ENCODE measurements around the gene FNDC10. TPM values are rescaled to one million over a fixed set of nuclear protein-coding genes. Genes with fewer than 3 reads are reported as not detected.
A peak's percentile ranks its signal among the peaks of the same experiment; 100 is the strongest.

Gene FNDC10
- total and polyA plus RNA-seq, 3 experiments from 2014 or later = 1.1 to 3.1 (median 2.9) TPM

- H3K36me3 ChIP-seq (ENCODE audit: insufficient read depth, low read length) = peaks cover 4% of the 10 kb centered on the region
- Mint-ChIP-seq H3K9me3 (peaks cover 0 to 4% (median 0%) of the 10 kb centered on the region in 5 donors), H3K4me3 (peak overlapping the region; percentile 78 to 92 (median 84)), H3K4me1 (peaks cover 21 to 37% (median 22%) of the 10 kb centered on the region in 3 donors), H3K27ac (peak overlapping the region; percentile 50 to 90 (median 84)), H3K36me3 (peaks cover 0 to 21% (median 0%) of the 10 kb centered on the region in 3 donors), H3K27me3 (no peaks in the 10 kb centered on the region)
- H3K9me3 ChIP-seq (ENCODE audit: low read length) = no peaks in the 10 kb centered on the region
- ChIA-PET POLR2A (interaction anchor here (0.6 to 4.0 kb wide), 8 partner anchors 10 to 1714 kb away, joined by 3 to 101 read pairs (median 6); partner anchors contain the start of genes AURKAIP1 and CDK11A), CTCF (interaction anchor here (2.6 to 3.6 kb wide), 3 partner anchors 13 to 38 kb away, joined by 6 to 29 read pairs (median 17); no protein-coding TSS in a partner anchor)
- no peaks in the 10 kb centered on the region for H3K27me3 ChIP-seq (ENCODE audit: insufficient read depth, low read length, poor library complexity, severe bottlenecking)
- H3K4me3 ChIP-seq (ENCODE audit: low read length) = peak overlapping the region; percentile 53
- peak overlapping the region; percentile 99 for H3K27ac ChIP-seq (ENCODE audit: low read depth, low read length)
- peaks cover 30% of the 10 kb centered on the region for H3K4me1 ChIP-seq (ENCODE audit: insufficient read depth, low read length)
- peak in 3 of 5 donors; percentile 46 to 51 (median 51) for DNase-seq
These were observed 16.3 kb upstream of the FNDC10 start for GRCh38 chr1:1616045-1616790.

GRCh38 chr1:1615256-1616044 is 15.5 kb upstream of the FNDC10 start, which contains the start of gene MIB2:
TSS of gene MIB2 (plus strand) at chr1:1615500. CDS start at chr1:1623453, 7,953 bp downstream.
- DNase-seq = peak; percentile 98 to 99 (median 99)
- CTCF ChIA-PET = interaction anchor here (1.0 to 3.0 kb wide), 3 partner anchors 14 to 429 kb away, joined by 3 to 29 read pairs (median 6); no protein-coding TSS in a partner anchor
- peaks cover 0 to 21% (median 0%) of the 10 kb centered on the region in 3 donors for H3K36me3 Mint-ChIP-seq
- peak within 1 kb of the TSS; percentile 97 to 100 (median 98) for H3K27ac Mint-ChIP-seq
- Histone ChIP-seq H3K36me3 (ENCODE audit: insufficient read depth, low read length) (peaks cover 4% of the 10 kb centered on the region), H3K27ac (ENCODE audit: low read depth, low read length) (peak within 1 kb of the TSS; percentile 99), H3K9me3 (ENCODE audit: low read length) (no peaks in the 10 kb centered on the region), H3K27me3 (ENCODE audit: insufficient read depth, low read length, poor library complexity, severe bottlenecking) (no peaks in the 10 kb centered on the region), H3K4me3 (ENCODE audit: low read length) (peak within 1 kb of the TSS; percentile 95), H3K4me1 (ENCODE audit: insufficient read depth, low read length) (peaks cover 30% of the 10 kb centered on the region)
- peaks cover 0 to 4% (median 0%) of the 10 kb centered on the region in 5 donors for H3K9me3 Mint-ChIP-seq
- H3K27me3 Mint-ChIP-seq = no peaks in the 10 kb centered on the region
- POLR2A ChIA-PET = interaction anchor here (0.6 to 4.0 kb wide), 11 partner anchors 11 to 1715 kb away, joined by 3 to 101 read pairs (median 5); partner anchors contain the start of genes AURKAIP1 and CDK11A
- peaks cover 21 to 37% (median 22%) of the 10 kb centered on the region in 3 donors for H3K4me1 Mint-ChIP-seq
- H3K4me3 Mint-ChIP-seq = peak within 1 kb of the TSS; percentile 91 to 98 (median 93)

GRCh38 chr1:1614954-1615255 is 15.0 kb upstream of the FNDC10 start:
- CTCF ChIA-PET = interaction anchor here (1.0 to 3.0 kb wide), 3 partner anchors 15 to 430 kb away, joined by 3 to 29 read pairs (median 6); no protein-coding TSS in a partner anchor

GRCh38 chr1:1614204-1614953 is 14.4 kb upstream of the FNDC10 start:
- Histone ChIP-seq H3K27ac (ENCODE audit: low read depth, low read length) (peak overlapping the region; percentile 99), H3K27me3 (ENCODE audit: insufficient read depth, low read length, poor library complexity, severe bottlenecking) (no peaks in the 10 kb centered on the region), H3K36me3 (ENCODE audit: insufficient read depth, low read length) (peaks cover 4% of the 10 kb centered on the region), H3K9me3 (ENCODE audit: low read length) (no peaks in the 10 kb centered on the region), H3K4me3 (ENCODE audit: low read length) (peak overlapping the region; percentile 95), H3K4me1 (ENCODE audit: insufficient read depth, low read length) (peaks cover 30% of the 10 kb centered on the region)
- Mint-ChIP-seq H3K4me1 (peaks cover 21 to 37% (median 22%) of the 10 kb centered on the region in 3 donors), H3K27me3 (no peaks in the 10 kb centered on the region), H3K9me3 (peaks cover 0 to 4% (median 0%) of the 10 kb centered on the region in 5 donors), H3K27ac (peak overlapping the region; percentile 97 to 100 (median 98)), H3K4me3 (peak overlapping the region; percentile 91 to 98 (median 93)), H3K36me3 (peaks cover 0 to 21% (median 0%) of the 10 kb centered on the region in 3 donors)
- POLR2A ChIA-PET = interaction anchor here (0.6 to 4.0 kb wide), 8 partner anchors 12 to 295 kb away, joined by 3 to 101 read pairs (median 5); partner anchors contain the start of gene AURKAIP1
- DNase-seq = peak in 4 of 5 donors; percentile 50 to 78 (median 62)
- CTCF ChIA-PET = interaction anchor here (0.7 to 3.0 kb wide), 6 partner anchors 15 to 430 kb away, joined by 3 to 29 read pairs (median 4); no protein-coding TSS in a partner anchor

More at GRCh38 chr1:1614954-1615255, 15.0 kb upstream of the FNDC10 start:
- Mint-ChIP-seq H3K27ac (peak overlapping the region; percentile 97 to 100 (median 98)), H3K4me1 (peaks cover 21 to 37% (median 22%) of the 10 kb centered on the region in 3 donors), H3K27me3 (no peaks in the 10 kb centered on the region), H3K9me3 (peaks cover 0 to 4% (median 0%) of the 10 kb centered on the region in 5 donors), H3K36me3 (peaks cover 0 to 21% (median 0%) of the 10 kb centered on the region in 3 donors), H3K4me3 (peak overlapping the region; percentile 91 to 98 (median 93))
- Histone ChIP-seq H3K27ac (ENCODE audit: low read depth, low read length) (peak overlapping the region; percentile 99), H3K4me1 (ENCODE audit: insufficient read depth, low read length) (peaks cover 30% of the 10 kb centered on the region), H3K4me3 (ENCODE audit: low read length) (peak overlapping the region; percentile 95), H3K36me3 (ENCODE audit: insufficient read depth, low read length) (peaks cover 4% of the 10 kb centered on the region), H3K9me3 (ENCODE audit: low read length) (no peaks in the 10 kb centered on the region), H3K27me3 (ENCODE audit: insufficient read depth, low read length, poor library complexity, severe bottlenecking) (no peaks in the 10 kb centered on the region)
- POLR2A ChIA-PET = interaction anchor here (1.0 to 4.0 kb wide), 5 partner anchors 11 to 240 kb away, joined by 4 to 101 read pairs (median 8); partner anchors contain the start of gene AURKAIP1
- DNase-seq = no peak

GRCh38 chr1:1613509-1614082 is 13.7 kb upstream of the FNDC10 start:
- ChIA-PET POLR2A (interaction anchor here (0.6 to 4.0 kb wide), 7 partner anchors 13 to 295 kb away, joined by 3 to 101 read pairs (median 6); partner anchors contain the start of gene AURKAIP1), CTCF (interaction anchor here (0.7 to 3.0 kb wide), 5 partner anchors 16 to 295 kb away, joined by 3 to 29 read pairs (median 4); no protein-coding TSS in a partner anchor)
- H3K27ac Mint-ChIP-seq = peak overlapping the region; percentile 63 to 100 (median 98)
- H3K9me3 ChIP-seq (ENCODE audit: low read length) = no peaks in the 10 kb centered on the region
- peak overlapping the region; percentile 91 to 98 (median 93) for H3K4me3 Mint-ChIP-seq
- peaks cover 0 to 21% (median 0%) of the 10 kb centered on the region in 3 donors for H3K36me3 Mint-ChIP-seq
- H3K9me3 Mint-ChIP-seq = peaks cover 0 to 4% (median 0%) of the 10 kb centered on the region in 5 donors
- no peaks in the 10 kb centered on the region for H3K27me3 Mint-ChIP-seq
- no peak for DNase-seq
- peaks cover 21 to 37% (median 22%) of the 10 kb centered on the region in 3 donors for H3K4me1 Mint-ChIP-seq
- peaks cover 4% of the 10 kb centered on the region for H3K36me3 ChIP-seq (ENCODE audit: insufficient read depth, low read length)
- H3K27ac ChIP-seq (ENCODE audit: low read depth, low read length) = peak overlapping the region; percentile 99
- no peaks in the 10 kb centered on the region for H3K27me3 ChIP-seq (ENCODE audit: insufficient read depth, low read length, poor library complexity, severe bottlenecking)
- peak overlapping the region; percentile 95 for H3K4me3 ChIP-seq (ENCODE audit: low read length)
- peaks cover 30% of the 10 kb centered on the region for H3K4me1 ChIP-seq (ENCODE audit: insufficient read depth, low read length)

GRCh38 chr1:1612104-1612400 is 12.1 kb upstream of the FNDC10 start:
- POLR2A ChIA-PET = interaction anchor here (0.7 kb wide), 1 partner anchor 496 kb away, joined by 3 read pairs; the partner anchor contains the start of gene C1orf159
- Histone ChIP-seq H3K27ac (ENCODE audit: low read depth, low read length) (no peak overlapping the region), H3K9me3 (ENCODE audit: low read length) (no peaks in the 10 kb centered on the region), H3K36me3 (ENCODE audit: insufficient read depth, low read length) (no peaks in the 10 kb centered on the region), H3K4me1 (ENCODE audit: insufficient read depth, low read length) (peaks cover 29% of the 10 kb centered on the region), H3K4me3 (ENCODE audit: low read length) (no peak overlapping the region), H3K27me3 (ENCODE audit: insufficient read depth, low read length, poor library complexity, severe bottlenecking) (no peaks in the 10 kb centered on the region)
- Mint-ChIP-seq H3K4me1 (peaks cover 22 to 36% (median 25%) of the 10 kb centered on the region in 3 donors), H3K27ac (peak overlapping the region in 4 of 8 donors; percentile 18 to 74 (median 68)), H3K4me3 (peak overlapping the region in 3 of 7 donors; percentile 7 to 88 (median 48)), H3K36me3 (peaks cover 0 to 14% (median 0%) of the 10 kb centered on the region in 3 donors), H3K27me3 (no peaks in the 10 kb centered on the region), H3K9me3 (peaks cover 0 to 2% (median 0%) of the 10 kb centered on the region in 5 donors)
- DNase-seq = no peak
- CTCF ChIA-PET = no interaction called here

All from CD8-positive, alpha-beta memory T cell (primary cell).